HCEC 1CT (cell line): Measurements from ENCODE around the gene CORO1C.

Experiments used
- DNase-seq: peaks from one replicate; pipeline ENCODE4 v3.0.0-alpha.2; 2017

The CORO1C gene

DNA sequence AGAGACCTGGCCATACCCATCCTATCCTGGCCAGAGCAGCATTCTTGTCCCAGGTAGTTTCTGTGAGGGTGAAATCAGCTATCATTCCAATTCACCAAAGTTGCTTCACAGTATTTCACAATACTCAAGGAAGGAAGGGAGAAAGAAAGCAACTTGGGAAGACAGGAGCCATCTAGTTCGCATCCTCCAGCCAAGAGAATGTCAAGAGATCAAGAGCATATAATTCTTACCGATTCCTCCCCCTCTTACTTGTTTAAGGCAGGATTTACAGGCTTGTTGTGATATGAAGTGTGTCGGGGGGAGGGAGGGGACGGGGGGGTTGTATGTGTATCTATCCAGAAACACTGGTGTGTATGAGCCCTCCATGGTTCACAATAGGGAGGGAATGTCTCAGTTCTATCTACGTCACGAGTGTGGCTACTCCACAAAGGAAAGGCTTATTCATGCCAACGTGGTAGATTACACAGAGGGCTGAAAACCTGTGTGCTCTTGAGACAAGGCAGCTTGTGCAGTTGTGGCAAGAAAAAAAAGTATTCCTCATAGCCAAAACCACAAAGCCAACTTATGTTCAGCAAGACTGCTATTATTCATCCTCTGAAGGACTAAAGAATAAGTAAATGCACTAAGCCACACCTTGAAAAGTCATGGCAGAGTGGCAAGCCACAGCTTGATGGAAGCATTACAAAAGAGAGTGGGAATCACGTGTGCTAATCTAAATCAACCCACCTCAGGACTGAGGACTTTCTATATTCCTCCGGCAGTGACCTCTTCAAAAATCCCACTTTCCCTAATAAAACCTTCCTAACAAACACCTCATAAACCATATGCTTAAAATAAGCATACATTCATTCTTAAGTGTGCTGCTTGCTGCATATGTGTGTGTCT, 35.0 kb downstream of the CORO1C start:
- DNase-seq, result peak; percentile 99

DNA sequence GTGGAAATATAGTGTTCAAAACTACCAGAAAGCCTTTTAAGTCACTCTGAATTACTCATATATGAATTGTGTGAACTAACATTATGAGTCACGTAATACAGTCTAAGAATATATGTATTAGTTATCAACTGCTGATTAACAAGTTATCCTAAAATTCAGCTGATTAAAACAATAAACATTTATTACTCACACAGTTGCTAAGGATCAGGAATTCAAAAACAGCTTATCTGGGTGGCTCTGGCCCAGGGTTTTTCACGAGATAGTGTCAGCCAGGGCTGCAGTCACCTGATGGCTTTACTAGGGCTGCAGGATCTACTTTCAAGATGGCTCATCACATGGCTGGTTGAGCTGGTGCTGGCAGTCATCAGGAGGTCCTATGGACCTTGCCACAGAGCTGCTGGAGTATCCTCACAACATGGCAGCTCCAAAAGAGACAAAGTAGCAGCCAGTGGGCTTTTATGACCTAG, 36.5 kb downstream of the CORO1C start:
- peak; percentile 82 for DNase-seq

DNA sequence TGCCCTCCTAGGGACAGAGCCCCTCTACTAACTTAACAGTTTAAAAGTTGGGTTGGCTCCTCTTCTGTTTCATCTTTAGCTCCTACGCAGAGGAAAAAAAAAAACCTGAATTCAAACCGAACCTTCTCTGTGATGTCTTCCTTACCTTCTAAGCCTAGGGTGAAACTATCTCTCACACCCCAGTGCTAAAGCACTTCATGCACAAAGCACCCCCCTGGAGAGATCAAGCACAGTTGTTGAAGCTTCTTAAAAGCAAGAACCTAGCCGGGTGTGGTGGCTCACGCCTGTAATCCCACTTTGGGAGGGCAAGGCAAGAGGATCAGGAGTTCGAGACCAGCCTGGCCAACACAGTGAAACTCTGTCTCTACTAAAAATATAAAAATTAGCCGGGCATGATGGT, 37.6 kb downstream of the CORO1C start:
- DNase-seq, result no peak

DNA sequence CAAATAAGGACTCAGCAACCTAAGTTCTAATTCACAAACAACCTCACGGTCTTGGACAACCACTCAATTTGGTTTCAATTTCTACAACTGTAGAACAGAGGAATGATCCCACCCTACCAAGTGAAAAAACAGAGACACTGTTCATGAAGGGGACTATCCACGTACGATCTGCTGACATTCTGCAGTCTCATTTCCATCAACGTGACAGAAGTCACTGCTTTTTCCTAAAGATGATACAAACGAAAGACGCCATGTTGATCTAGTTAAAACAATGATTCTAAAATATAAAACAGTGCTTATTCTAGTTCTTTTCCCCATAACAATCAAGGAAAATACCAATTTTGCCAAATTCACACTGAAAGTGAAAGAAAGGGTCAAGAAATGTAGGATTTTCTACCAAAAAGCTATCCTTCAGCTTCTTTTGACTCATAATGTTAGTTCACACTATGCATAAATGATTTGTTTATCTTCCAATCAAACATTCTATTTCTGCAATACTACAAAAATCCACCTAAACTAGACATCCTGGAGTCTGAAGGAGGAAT, 38.1 kb downstream of the CORO1C start:
- no peak for DNase-seq

DNA sequence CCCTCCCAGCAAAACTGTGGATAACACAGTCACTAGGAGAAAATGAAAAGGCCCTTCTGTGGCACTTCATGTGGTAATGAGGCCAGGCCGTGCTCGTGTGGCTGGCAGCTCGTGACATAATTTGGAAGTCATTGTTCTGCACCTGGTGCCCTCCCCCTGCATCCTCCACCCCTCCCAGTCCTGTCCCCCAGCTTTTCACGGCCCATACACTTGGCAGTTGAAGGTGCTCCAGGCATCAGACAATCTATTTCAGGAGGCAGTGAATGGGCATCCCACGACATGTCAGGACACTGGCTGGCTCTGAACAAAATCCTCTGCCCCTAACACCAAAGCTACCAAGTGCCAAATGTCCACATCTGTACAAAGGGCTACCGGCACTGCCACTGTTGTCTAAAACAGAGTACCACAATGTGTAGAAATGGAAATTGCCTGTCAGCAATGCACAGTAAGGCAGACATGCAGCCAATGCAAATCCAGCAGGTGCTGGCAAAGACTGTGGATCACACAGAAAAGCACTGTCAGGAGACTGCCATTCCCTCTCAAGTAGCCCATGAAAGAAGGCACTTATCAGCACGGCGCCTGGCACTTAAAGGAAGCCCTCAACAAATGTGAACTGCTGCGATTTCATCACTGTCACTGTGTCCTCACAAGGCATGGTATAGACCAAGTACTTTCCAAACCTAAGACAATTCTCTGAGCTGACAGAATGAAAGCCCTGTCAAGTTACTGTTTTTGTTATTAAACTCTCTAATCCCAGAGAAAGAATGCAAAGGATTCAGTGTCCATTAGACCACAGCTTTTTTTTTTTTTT, 39.1 kb downstream of the CORO1C start:
- peak; percentile 26 for DNase-seq

DNA sequence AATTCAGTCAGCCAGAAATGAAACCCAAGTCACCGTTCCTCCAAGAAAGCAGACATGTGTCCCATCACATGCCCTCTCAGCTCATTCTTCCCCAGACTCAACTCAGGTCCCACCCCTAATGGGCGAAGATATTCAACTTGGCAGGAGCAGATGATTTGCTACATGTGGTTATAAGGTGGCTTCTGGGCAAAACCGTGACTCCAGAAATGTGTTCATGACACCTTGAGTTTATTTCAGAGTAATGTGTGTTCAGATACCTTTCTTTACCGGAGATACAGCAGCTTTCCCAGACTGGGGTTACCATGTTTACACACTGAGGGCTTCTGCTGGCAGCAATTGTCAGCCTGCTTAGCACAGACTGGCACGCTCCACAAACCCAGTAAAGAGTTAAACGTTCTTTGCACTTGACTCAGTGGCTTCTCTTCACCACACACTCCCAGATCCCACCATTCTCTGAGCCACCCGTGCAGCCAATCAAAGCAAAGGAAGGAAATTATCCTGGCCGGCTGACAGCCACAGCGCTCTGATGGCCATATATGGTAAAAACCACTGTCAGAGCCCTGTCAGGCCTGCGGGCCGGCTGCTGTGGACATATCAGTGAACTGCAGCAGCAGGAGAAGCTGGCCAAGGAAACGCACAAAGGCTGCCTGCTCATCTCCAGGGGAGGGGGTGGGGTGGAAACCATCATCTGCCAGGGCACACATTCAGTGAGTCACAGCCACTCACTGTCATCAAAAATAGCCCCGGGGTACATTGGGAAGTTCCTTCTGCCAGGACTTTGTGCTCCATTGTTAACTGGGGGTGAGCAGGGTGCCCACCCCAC, 39.9 kb downstream of the CORO1C start:
- DNase-seq, result peak; percentile 99

DNA sequence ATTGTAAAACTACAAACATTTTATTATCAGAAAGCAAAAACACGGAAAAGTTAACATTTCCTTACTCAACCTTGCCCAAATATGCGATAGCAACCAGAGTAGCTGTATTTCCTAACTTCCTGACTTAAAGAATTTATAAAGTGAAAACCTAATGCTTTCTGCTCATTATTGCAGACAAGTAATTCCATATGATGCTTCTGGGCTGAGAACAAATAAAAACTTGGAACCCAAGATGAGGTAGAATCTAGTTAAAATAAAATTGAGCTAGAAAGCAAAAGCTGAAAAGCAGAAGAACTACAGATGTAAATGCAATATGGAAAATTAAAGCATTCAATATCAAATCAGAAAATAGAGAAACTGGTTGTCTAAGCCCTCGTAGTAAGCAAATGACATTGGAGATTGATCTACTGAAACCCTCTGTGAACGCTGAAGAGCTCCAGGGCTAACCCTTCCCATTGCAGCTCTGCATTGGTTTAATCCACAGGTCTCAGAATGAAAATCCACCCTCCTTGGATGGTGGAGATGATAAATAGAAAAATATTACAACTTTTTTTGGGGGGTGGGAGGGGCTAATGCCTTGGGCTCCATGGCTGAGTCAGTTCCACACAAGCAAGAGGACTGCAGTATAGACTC, 40.7 kb downstream of the CORO1C start:
- peak; percentile 63 for DNase-seq

DNA sequence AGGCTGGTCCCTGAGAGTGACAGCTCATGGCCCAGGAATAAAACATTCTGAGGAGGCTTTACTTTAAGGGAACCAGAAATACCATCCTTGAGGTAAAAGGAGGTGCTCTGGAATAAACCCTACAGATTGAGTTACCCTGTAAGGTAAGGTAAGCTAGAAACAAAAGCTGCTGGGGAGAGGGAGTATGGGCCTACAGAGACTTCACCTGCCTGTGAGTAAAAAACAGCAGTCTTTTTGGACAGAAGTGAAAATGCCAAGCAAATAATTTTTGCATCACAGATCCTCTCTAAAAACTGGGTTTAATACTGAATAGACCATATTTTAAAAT, 41.2 kb downstream of the CORO1C start:
- no peak for DNase-seq

DNA sequence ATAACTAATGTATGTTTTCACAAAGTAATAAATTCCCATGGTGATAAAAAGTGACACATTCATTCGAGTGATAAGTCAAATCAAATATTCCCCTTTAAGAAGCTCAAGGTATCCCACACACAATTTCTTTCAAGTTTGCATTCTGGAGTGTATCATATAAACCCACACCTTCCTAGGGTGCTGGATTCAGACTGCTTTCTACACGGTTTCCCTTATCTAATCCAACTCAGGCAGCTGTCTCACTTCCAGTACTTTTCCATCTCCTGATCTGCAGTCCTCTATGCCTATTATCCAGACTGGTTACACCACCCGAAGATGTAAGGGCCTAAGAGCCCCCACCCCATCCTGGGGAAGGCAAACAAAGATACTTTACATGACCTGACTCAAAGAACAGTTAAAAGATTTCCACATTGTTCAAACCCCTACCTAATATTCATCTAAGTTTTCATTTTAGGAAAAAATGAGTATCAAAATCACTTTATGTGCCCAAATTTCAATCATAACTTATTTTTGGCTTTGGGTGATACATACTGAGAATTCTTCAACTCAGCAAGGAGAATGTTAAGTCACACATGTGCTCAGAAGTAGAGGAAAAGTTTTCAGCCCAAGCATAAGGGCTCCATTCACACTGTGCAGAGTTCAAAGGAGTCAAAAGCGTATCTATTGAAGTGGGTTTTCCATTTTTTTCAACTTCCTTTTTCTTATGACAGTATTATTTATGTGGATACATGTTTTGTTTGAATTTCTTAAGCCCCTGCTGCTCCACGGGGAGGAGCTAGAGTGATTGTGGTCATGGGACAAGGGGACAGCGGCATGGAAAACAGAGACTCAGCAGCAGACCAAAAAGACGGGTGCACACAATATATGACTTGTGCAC, 41.8 kb downstream of the CORO1C start:
- peak; percentile 66 for DNase-seq

DNA sequence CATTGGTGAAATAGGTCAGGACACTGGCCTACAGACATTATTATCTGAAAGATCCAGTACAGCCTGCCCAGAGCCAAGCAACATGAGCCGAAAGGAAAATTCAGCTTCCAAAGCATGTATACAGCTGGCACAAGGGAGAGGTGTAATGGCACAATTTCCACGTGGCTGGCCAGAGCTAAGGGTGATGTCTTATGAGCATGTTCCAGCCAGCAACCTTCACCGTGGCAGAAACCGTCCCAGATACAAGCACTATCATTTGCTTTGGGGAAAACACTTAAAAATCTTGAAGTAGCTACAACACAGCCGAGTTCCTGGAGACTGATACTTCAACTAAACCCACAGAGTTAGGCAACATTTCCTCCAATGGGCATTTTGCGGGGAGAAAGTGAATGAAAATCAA, 44.5 kb downstream of the CORO1C start:
- DNase-seq, result no peak

DNA sequence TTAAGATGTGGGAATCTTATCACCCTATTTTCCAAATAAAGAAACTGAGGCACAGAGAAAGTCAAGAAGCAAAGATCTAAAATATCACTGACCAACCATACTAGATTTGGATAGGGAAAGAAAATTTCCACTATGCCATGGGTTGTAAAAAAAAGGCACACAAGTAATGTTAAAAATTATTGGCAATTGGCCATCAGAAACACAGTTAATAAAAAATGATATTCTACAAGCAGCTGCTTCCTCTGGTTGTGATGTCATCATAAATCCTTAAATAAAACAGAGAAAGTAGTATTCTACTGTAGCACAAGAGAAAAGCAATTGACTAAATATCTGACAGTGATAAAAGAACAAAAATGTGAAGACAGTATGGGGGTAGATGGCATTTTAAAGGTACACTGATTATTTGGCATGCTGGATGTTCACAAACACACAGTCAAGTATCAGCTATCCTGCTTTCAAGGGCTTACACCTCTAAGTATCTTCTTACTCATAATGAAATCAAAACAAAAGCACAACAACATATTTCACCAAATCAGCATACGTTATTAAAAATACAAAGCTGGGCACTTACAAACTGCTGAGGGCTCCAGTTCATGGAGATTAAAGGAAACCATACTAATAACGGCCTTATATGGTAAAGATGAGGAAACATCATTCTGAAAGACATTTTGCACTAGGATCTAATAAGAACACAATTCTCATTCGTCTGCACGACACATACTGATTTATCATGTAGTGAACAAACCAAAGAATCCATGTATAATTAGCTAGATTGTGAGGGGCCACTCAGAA, 45.7 kb downstream of the CORO1C start:
- DNase-seq, result peak; percentile 45

DNA sequence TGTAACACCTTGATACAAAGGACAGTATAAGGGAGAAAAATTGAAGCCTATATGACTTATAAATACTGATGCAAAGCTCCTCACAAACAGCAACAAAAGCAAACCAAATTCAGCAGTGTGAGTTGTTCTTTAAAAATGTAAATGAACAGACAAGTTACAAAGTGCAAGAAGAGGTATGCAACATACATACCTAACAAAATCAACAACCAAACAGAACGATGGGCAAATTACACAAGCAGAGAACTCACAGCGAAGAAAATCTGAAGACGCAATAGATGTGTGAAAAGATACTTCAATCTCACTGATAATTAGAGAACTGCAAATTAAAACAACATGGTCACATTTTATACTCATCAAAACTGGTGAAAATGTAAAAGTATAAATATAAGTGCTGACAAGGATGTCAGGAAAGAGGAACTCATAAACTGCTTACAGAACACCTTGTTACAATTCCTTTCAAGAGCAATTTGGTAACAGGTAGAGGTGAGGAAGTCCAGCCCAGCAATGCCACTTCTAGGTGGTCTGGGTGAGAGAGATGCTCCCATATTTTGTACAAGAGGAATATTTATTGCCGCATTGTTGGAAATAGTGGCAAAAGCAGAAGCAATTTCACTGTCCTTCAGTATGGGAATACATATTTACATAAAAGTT, 47.3 kb downstream of the CORO1C start:
- DNase-seq, result no peak

DNA sequence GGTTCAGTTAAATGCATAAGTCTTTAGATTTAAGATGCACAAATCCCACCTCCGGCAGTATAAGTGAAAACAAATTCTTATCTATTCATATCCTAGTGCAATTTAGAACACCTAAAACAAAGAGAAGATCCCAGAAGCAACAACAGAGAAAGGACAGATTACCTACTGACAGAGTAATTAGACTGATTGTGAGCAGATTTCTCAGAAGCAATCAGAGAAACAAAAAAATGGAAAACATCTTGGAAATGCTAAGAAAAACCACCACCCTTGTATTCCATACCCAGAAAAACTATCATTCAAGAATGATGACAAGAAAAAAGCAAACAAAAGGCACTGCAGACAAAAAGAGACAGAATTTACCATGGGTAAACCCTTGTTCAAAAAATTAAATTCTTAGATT, 50.0 kb downstream of the CORO1C start:
- DNase-seq, result no peak

DNA sequence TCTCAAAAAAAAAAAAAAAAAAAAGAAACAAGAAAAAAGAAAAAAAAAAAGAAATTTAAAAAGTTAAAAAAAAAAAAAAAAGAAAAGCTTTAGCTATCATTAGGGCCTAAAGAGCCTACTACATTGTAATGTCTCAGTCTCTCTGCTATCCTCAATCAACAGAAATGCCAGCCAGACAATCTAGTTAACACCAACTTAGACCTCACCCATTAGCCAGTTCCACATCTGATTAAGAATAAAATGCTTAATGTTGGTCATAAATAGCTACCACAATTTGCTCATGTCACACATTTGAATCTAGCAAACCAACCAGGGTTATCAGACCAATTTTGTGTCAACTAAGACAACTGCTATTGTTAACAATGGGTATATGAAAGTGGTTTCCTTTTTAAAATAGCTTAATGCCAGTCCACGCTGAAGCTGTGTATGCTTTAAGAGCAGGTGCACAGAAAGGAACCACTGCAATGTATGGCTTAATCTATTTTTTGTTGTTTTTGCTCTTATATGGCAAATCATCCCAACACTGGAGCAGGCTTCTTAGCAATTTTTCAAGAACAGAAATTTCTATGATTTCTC, 52.1 kb downstream of the CORO1C start:
- DNase-seq, result no peak

DNA sequence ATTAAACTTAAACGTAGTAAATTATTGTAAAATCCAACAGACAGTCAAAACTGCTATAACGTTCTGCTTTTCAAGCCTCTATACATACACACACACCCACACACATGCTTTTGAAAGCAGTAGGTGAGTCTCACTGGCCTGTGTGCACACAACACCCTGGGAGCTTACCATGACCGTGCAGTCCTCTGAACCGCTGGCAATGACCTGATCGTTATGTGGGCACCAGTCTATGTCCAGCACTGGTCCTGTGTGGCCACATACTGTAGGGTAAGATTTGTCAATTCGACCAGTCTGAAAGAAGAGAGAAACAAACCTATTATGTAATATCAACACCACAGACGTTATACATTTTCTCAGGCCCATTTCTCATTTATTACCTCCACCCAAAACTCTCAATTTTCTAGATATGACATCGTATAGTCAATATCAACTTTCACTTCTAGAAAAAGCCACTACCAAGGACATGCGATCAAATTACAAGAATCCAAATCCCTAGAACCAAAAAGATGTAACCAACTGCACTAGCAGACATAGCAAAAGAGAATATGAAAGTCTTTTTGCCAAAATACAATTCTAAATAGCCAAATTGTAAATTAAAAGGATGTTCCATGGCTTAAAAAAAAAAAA, 53.1 kb downstream of the CORO1C start:
- no peak for DNase-seq

DNA sequence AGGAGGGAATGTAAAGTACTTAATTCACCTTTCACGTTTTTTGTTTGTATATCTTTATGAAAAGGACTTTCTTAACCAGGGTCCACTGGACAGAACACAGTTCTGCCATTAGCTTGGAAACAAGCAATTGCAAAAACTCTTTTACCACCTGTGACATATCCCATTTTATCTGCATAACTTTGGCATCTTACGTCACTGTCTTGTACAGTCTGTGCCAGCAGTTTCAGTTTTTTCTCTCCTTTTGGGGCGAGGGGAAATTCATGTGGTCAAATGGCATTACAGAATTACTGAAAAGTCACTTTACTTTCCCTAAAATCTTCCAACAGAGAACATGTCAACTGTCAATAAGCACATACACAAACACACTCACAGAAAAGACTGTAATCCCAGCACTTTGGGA, 53.9 kb downstream of the CORO1C start:
- no peak for DNase-seq

DNA sequence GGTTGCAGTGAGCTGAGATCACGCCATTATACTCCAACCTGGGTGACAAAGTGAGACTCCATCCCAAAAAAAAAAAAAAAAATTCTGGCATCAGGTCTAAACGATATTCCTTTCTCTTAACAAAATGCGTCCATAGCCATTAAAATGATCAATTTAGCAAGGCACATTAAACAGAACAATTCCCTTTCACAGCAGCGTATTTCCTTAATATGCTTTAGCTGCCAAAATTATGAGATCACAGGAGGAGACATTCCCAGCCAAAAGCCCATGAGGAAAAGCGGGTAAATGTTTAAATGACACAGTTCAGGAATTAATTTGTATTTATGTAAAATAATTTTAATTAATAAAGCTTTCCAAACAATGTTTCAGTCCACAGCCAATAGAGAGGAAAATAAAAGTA, 54.6 kb downstream of the CORO1C start:
- no peak for DNase-seq

DNA sequence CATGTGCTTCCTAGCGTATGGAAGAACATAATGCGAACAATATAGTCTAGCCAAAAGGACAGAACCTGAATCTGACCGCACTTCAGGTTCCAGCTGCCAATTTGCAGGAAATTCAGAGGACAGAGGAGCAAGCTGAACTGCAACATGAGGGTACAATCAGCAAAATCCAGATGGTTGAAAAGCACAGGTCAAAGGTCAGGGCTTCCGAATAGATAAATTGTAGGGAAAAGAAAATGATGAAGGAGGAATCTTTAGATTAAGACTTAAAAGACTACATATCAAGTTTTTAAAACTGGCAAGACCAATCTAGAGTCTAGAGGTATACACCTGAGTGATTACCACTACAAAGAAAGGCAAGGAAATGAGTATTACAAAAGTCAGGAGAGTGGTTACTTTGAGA, 55.5 kb downstream of the CORO1C start:
- no peak for DNase-seq

DNA sequence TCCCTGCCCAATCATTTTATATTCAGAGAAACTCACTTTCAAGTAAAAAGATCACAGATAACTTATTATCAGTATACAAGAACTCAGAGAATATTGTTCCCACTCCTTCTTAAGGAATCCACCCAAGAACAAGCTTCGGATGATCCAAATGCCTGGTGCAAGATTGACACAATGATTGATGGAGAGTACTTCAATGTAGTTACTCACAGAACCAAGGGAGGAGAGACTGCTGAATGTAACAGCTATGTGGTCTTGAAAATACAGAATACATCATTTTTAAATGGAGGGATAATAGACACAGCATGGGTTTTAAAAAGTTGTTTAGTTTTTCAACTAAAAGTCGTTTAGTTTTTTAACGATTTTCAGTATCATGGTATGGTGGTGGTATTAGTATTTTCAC, 59.3 kb downstream of the CORO1C start:
- no peak for DNase-seq
